SW480 (cell line): Measurements from ENCODE around the gene RETREG1.
A peak's percentile ranks its signal among the peaks of the same experiment; 100 is the strongest.
"Not testable (repeated sequence)": the region's sequence is repeated elsewhere in the genome, so short reads cannot be mapped to it uniquely, and the experiment has no call there.

Source experiments
- DNase-seq: peaks from one replicate; pipeline ENCODE4 v3.0.0-alpha.2; 2016; ENCODE audit warnings: low spot score

Gene RETREG1

DNA sequence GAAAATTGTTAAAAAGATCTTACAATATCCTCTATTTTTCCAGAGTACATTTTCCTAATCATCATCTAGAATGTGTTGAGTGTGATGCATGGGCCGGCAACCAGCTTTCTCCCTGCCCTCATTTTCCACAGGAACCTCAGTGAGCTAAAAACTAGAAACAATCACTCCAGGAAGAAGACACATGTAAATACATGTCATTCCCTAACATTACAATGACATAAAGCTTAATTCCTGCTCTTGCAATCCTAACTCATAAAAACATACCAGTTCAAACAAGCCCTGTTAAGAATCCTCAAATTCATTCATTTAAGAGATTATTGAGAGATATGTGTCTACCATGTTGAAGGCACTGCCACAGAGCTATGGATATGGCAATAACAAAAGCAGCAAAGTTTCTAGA lies 132.7 kb downstream of the RETREG1 start:
- no peak for DNase-seq

DNA sequence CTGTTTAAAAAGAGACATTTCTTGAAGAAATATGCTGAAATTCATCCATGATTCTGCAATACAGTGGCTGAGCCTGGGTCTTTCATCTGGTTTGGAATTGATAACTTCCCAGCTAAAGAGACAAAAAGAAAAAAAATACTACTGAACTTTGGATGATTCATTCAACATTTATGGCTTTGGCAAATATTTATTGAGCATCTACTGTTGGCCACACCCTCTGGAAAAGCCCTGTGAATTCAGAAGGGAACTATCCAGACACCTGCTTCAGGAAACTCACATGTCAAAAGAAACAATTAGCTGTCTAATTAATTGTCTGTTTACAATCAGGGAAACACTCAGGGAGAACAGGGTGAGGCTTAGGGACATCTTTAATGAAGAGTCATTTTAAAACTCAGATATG lies 133.4 kb downstream of the RETREG1 start:
- peak; percentile 39 for DNase-seq

DNA sequence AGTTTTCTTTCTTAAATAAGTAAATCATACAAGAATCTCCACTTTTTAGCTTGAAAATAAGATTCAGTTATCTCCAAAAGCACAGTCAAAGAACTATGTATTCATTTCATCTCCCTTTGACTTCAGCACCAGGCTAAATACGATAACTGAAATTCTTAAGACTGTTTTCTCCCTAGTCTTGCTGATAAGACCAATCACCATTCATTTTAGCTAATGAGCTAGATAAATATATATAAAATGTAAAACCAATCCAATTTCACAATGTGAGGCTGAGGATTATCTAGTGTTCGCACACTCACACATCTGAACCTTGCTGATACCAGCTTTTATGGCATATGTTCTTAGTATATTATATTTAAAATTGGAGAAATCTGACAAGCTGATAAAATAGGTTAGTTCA lies 133.9 kb downstream of the RETREG1 start:
- DNase-seq, result no peak

DNA sequence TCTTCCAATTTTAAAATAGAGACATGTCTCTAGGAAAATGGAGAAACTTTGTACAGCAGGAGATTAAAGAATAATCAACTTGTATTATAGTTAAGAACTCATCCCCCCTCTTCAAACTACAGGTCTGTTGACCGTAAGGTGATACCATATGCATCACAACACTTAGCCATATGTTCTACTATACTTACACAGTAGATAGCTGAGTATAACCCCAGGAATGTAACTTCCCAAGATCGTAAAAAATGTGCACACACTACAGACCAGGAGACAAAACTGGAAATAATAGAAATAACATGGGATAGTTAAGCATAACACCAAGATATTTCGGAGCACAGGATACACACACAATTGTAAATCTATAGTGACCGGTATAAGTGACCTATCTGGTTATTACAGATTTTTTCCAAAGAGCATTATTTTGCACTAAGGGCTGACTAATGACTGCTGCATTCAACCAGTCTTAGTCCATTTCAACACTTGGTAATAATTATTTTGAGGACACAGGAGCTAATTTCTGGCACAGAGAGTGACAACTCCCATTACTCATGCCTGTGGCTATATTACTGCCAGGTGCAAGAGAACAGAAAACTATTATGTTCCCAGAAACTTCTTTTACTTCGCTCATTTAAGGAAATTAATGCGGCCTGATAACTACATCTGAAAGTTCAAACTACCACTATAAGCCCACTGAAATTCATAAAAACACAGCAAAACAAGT lies 135.8 kb downstream of the RETREG1 start:
- no peak for DNase-seq

DNA sequence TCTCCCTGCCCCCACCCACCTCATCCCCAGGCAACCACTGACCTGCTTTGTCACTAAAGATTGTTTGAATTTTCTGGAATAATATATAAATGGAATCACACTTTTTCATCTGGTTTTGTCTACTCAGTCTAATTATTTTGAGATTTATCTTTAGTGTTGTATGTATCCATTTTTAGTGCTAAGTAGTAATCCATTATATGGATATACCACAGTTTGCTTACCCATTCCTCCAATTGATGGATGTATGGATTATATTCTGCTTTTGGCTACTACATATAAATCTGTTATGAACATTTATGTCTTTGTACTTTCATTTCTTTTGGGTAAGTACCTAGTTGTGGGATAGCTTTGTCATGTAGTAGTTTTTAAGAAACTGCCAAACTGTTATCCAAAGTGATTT lies 136.7 kb downstream of the RETREG1 start:
- DNase-seq, result no peak

DNA sequence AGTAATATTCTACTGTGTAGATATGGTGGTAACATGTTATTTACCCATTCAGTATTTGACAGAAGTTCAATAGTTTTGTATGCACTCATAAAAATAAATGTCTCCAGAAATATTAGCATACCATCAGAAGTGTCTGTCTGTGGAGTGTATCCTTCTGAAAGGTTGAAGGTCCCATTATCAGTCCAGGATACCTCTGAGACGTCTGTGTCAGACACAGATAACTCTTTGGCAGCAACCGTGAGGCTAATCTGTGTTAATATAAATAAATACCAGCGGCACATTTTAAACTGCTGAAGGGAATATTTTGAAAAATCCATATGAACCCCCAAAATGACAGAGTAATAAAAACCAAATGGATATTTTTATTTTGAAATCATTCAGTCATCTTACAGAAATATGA lies 139.3 kb downstream of the RETREG1 start:
- DNase-seq, result no peak

DNA sequence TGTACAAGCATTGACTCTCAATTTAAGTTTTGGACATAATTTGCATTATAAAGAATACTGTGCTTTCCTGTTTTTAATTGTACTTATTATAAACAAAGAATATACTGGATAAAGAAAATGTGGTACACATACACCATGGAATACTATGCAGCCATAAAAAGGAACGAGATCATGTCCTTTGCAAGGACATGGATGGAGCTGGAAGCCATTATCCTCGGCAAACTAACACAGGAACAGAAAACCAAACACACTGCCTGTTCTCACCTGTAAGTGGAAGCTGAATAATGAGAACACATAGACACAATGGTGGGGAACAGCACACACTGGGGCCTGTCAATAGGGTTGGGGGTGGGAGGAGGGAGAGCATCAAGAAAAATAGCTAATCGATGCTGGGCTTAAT lies 140.4 kb downstream of the RETREG1 start:
- not testable (repeated sequence) for DNase-seq

DNA sequence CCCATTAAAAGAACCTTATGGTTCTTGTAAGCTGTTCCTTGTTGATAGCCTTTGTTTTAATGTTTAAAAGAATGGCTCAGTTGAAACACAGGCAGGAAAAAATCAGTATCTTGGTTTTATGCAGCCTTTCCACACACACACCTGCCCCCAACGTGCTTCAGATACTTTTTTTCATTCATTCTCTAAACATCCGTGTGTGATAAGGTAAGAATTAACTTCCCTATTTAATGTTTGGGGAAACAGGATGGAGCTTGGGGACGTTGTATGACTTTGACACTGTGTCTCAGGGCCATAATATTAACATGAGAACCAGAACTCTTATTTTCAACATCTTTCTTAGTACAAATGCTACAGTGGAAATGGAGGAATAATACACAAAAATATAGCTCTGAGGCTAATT lies 145.4 kb downstream of the RETREG1 start:
- DNase-seq, result no peak

DNA sequence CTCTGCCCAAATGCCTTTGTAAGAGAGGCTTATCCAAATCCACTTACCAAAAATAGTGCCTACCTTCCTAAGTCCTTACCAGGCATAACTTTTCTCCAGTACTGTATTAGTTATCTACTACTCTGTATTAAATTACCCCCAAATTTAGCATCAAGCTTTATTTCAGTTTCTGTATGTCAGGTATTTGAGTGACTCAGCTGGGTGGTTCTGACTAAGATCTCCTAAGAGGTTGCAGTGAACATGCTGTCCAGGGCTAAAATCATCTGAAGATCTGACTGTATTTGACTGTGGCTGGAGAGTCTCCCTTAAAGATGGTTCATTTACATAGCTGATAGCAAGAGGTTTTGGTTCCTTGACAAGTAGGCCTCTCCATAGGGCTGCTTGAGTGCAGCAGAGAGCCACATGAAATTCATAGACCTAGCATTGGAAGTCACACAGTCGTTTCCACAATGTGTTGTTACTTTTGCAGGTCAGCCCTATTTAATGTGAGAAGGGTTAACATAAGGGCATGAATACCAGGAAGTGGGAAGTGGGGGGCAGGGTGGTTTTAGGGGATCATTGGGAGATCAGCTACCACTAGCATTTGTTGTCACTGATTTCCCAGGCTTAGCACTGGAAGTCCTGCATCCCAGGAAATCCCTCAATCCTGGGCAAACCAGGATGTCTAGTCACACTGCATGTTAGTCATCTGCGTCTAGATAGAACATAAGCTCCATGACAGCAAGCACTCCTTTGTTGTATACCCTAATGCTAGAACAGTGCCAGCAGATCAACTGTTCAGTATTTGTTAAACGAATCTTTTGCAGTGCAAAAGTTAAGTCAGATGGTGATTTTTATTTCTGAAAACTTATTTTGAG lies 149.2 kb downstream of the RETREG1 start:
- DNase-seq, result no peak

DNA sequence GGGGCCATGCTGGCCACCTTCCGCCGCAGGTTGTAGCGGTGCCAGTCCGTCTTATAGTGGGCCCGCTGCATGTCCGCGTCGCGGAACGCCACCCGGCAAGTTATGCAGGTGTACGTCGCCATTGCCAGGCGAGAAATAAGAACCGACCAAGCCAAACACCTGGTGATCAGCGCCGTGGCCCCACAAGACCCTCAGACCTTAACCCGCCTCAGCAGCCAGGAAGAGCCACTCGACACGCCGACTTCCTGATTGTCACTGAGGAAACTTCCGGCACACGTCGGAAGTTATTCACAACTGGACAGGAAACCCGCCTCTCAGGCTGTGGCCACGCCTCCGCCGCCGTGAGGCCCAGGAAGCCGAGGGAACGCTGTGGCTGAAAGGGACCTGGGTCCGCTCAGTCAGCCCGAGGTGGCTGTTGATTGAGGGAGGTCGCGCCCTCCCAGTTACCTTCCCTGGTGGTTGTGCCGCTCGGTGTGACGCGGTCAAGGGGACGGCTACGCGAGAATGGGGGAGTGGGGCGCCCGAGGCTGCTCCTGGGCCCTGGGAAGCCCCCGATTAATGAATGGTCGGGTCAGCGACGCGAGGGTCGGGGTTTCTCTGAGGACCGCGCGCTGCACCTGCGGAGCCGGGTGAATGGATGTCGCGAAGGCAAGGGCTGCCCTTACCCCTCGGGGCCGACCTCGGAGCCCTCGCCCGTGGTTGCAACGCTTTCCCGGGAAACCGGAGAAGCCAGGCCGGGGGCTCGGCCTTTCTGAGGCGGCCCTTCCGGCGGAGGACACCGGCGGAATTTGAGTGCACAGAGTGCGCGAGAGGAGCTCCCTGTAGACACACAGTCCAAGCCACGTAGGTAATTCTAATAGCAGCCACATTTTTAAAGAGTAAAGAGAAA lies 151.0 kb downstream of the RETREG1 start, which contains the start of gene ZNF622:
ZNF622 (minus strand) TSS at position 257 of the 889 bp plus-strand sequence; CDS start at position 122, 135 bp downstream.
- peak; percentile 94 for DNase-seq

DNA sequence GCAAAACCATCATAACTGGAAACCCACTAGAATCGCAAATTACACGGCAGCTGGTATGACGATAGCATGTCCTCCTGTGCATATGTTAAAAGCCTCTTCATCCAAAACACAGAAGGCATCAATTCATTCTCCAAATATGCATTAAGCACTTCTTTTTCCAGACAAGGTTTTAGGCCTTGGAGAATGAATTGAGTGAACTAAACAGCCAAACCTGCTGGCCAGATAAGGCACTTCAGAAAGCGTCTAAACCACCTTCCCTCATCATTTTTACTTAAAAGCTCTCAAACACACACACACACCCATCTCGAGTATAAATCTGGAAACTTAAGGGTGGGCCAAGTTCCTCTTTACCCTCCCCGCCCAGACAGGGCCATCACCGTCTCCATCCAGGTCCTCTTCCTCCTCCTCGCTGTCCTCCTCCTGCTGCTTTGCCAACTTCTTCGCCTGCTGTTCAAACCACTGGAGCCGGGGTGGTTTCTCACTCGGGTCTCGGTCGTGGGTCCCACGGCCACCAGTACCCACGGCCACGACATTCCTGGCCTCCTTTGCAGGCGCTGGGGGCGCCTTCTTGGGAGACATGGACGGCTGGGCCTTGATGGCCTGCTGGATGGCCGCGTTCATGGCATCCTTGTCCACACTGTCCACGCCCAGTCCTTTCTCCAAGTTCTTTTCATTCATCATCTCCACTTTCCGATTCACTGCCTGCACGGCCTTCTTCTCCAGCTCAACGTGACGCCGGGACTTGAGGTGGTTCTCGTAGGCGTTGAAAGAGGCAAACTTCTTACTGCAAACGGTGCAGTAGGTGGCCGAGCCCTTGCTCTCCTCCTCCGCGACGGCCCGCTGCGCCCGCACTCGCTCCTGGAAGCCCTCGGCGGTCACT lies 151.9 kb downstream of the RETREG1 start:
- no peak for DNase-seq

DNA sequence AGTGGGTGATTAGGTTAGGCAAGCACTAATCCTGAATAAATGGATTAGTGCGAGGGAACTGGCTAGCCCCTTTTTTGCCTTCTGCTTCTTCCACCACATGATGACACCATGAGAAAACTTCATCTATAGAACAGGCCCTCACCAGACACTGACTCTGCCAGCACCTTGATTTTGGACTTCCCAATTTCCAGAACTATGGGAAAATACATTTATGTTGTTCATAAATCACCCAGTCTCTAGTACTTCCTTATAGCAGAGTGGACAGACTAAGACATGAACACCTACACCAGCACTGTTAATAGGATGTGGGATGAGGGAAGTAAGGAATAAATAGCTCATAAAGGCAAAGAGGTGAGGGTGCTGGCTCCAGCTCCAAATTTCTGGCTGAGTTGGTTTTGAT lies 152.6 kb downstream of the RETREG1 start:
- no peak for DNase-seq

DNA sequence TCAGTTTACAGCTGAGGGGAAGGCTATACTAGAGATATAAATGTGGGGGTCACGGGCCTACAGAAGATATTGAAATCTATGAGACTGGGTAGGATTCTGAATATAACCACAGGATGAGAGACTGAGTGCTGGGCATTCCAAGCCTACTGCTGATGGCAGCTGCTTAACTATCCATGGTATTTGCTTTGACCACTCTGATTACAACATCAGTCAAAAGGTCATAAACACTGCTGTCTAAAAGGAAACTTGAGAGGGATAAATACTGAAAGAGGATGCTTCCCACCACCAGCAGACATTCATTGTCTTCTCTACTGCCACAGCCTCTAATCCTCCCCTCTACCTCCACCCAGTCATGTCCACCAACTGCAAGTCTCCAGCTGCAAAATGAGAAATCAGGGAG lies 155.0 kb downstream of the RETREG1 start:
- DNase-seq, result no peak

DNA sequence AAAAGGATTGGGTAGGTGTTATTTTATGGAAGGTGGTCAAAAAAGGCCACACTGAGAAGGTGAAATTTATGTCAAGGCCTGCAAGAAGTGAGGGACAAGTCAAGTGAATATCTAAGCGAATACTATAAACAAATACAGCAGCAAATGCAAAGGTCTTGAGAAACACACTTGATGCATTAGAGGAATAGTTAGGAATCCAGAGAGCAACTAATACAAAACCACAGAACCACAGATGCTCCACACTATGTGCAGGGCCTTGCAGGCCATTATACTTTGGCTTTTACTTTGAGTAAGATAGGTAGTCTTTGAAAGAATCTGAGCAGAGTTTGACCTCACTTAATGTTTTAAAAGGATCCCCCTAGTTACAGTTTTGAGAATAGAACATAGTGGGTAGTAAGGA lies 155.8 kb downstream of the RETREG1 start:
- DNase-seq, result no peak

DNA sequence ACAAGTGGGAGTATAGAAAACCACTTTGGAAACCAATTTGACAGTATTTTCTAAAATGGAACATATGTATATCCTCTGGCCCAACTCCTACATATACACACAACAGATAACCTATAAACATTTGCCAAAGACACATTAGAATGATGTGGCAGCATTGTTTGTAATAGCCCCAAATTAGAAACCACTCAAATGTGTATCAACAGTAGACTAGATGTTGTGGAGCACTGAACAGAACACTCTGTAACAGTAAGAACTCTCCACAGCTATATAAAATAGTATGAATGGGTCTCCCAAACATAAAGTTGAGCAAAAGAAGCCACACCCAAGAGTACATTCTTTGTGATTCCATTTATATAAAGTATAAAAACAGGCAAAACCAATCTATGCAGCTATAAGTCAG lies 157.3 kb downstream of the RETREG1 start:
- DNase-seq, result no peak

DNA sequence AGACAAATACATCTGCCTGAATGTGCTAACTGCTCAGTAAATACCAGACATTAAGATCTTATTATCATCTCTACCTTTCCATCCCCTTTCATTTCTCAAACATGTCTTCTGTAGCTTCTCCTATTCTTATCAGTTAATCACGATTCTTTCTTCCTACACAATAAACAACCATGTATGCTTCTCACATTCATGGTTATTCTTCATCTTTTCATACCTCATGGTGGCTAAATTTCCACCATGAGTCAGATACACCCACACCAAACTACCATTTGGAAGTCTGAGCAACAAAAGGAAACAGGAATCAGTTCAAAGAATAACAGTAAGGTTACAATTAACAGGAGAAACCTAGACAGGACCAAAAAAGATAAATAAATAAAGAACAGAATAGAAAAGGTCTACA lies 158.9 kb downstream of the RETREG1 start:
- no peak for DNase-seq

DNA sequence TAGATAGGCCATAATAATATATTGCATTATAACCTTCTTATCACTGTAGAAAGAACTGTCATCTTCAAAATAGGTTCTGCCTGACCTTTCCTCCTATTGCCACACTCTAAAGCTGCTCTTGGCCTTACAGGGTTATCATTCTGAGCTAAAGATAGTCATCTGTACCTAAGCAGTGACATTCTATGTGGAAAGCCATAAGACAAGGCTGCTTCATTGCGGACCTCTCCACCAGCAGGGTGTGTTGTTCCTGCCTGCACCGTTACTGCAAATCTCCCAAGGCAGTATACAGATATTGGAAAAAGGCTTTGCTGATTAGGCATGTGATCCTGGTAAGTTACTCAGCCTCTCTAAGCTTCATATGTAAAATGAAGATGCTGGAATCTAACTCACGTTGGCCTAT lies 159.3 kb downstream of the RETREG1 start:
- no peak for DNase-seq

DNA sequence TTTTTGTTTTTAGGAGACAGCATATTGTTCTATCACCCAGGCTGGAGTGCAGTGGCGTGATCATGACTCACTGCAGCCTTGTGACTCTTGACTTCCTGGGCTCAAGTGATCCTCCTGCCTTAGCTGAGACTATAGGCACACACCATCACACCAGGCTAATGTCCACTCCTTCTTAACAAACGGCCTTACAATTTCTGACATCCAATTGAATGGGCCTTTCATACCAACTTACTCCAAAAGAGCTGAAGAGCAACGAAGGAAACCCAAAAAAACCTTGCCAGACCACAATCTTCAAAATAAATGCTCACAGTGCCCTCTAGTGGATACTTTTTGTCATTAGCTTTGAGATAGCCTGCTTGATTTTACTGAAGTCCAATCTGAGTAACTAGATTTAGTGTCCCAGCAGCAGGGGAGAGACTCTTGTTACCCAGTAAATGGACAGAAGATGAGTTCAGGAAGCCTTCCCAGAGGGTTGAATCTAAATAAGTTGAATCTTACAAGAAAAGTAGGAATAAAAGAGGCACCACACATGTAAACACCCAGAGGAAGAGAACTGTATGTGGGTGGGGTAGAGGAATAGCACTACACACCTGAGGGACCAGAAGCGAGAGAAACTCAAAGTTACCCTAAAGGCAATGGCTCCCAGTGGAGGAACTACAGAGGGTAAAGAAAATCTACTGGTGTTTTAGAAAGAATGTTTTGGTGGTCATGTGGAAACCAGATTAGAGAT lies 160.5 kb downstream of the RETREG1 start:
- DNase-seq, result peak; percentile 60

DNA sequence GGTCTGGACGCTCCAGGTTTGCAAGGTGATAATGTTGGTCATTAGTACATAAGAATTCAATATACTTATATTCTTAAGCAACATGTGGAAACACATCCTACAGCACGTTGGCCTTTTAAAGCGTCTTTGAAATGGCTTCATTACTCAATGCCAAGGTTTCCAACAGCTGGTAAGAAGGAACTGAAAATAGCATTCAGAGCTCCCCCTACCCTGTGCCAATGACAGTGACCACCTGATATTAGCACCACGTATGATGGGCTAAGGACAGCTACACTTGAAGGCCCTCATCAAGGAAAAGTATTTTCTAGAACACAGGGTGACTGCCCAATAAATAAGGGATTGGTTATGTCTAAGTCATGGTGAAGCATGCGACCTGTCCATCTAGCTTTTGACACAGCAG lies 161.1 kb downstream of the RETREG1 start:
- DNase-seq, result no peak

DNA sequence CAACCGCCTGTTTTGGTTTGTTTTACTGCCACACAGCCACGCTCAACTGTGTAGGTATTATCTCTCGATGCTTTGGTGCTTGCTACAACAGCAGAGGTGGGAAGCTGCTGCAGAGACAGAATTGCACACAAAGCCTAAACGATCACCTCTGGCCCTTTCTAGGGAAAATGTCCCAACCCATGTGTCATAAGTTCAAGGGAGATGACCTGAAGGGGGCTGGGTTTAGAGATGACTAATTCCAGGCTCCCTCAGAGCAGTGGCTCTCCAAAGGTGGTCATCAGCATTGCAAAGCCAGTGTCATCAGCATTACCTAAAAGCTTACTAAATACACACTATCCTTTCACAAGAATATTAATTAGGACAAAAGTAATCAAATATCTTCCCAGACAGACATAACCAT lies 162.1 kb downstream of the RETREG1 start:
- DNase-seq, result no peak

DNA sequence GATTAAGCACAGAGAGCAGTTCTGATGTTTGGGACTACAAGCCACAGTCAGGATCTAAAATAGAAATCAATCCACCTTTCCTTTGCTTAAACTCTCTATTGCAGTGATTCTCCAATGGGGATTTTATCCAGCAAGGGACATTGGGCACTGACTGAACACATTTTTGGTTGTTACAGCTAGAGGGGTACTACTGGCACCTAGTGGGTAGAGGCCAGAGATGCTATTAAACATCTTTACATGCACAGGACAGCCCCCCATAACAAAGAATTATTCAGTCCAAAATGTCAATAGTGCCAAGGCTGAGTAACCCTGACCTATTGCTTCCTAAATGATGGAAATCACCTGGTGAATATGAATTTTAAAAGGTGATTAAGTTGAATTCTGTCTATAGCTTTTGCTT lies 163.2 kb downstream of the RETREG1 start:
- DNase-seq, result no peak
